OCI-LY3 (cell line): Measurements from ENCODE around the gene LMX1A.

Experiments used
- H2AFZ ChIP-seq: fragments of 200-600, 300-600 bp; shearing (Covaris generic); 2 replicates; pipeline ENCODE4 v1.6.0; 2014; ENCODE audit warnings: antibody characterized with exemption, low read depth, low read length
- H3K27ac ChIP-seq: fragments of 200-600, 300-600 bp; sonication (generic); 2 replicates; pipeline ENCODE4 v1.5.1; 2014; ENCODE audit warnings: mild to moderate bottlenecking, low read length, moderate library complexity, mixed read lengths
- H3K27me3 ChIP-seq: fragments of 200-600, 300-600 bp; sonication (generic); 2 replicates; pipeline ENCODE4 v1.6.1; 2014; ENCODE audit warnings: low read depth, low read length, mixed read lengths
- H3K36me3 ChIP-seq: fragments of 200-600, 300-600 bp; sonication (generic); replicated peaks from 2 replicates; pipeline ENCODE3; 2014; ENCODE audit warnings: low read depth, low read length, mixed read lengths
- H3K4me1 ChIP-seq: fragments of 300-600, 200-600 bp; sonication (generic); 2 replicates; pipeline ENCODE4 v1.6.1; 2014; ENCODE audit warnings: low read length, mixed read lengths
- H3K4me2 ChIP-seq: fragments of 200-600, 300-600 bp; sonication (generic); 2 replicates; pipeline ENCODE4 v1.6.1; 2014; ENCODE audit warnings: low read length, mixed read lengths
- H3K4me3 ChIP-seq: fragments of 300-600, 200-600 bp; sonication (generic); 2 replicates; pipeline ENCODE4 v1.5.1; 2014; ENCODE audit warnings: antibody characterized with exemption, mild to moderate bottlenecking, low read length, moderate library complexity
- H3K79me2 ChIP-seq: fragments of 300-600, 200-600 bp; shearing (Covaris generic); 2 replicates; pipeline ENCODE4 v1.6.1; 2014; ENCODE audit warnings: mild to moderate bottlenecking, low read length, mixed read lengths
- H3K9ac ChIP-seq: fragments of 300-600, 200-600 bp; shearing (Covaris generic); 2 replicates; pipeline ENCODE4 v1.6.0; 2014; ENCODE audit warnings: mild to moderate bottlenecking, low read length, moderate library complexity
- H3K9me3 ChIP-seq: fragments of 200-600, 300-600 bp; shearing (Covaris generic); 2 replicates; pipeline ENCODE4 v1.6.1; 2014; ENCODE audit warnings: low read length, mixed read lengths; ENCODE audit not compliant: insufficient read depth
- H4K20me1 ChIP-seq: fragments of 200-600, 300-600 bp; sonication (generic); 2 replicates; pipeline ENCODE4 v1.6.1; 2016; ENCODE audit warnings: low read length, mixed read lengths; ENCODE audit not compliant: insufficient read depth
- EZH2phosphoT487 ChIP-seq: fragments of 200-600 bp; shearing (Covaris generic); IDR thresholded peaks from 2 replicates; pipeline ENCODE4 v1.6.1; 2018; ENCODE audit warnings: antibody characterized with exemption, mixed run types, low read depth
- TF ChIP-seq, protein P1 (sequence below): fragments of 200-600, 300-600 bp; sonication (generic); IDR thresholded peaks from 2 replicates; pipeline ENCODE4 v1.5.1; 2014; ENCODE audit warnings: antibody characterized with exemption, low read length, low read depth

LMX1A gene

DNA sequence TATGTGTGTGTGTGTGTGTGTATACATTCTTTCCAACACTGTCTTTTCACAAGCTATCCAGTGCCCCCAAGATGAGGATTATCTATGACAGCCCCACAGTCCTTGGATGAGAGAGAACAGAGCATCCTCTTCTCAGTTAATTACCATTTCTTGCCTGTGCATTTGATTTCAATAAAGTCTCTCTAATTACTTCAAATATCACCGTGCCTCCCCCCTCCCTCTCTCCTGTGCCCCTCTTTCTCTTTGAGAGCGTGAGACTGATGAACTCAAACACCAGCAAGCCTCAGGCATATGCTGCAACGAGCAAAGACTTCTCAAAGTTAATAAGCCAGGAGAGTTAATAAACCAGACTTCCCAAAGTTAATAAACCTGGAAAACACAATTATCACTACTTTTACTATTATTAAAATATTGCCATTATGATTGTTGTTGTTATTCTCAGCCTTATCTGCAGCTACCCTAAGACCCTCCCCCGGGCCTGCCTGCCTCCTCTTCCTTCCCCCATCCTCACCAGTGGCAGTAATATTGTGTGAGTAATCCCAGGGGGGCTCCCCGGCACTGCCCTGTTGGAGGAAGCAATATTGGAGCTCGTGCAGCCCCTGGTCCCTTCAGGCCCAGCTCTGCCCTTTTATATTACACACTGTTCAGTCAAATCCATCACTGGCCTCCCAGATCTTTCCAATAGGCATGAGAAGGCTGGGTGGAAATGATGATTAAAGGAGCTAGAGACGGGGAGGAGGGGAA is 30.9 kb downstream of the LMX1A start:
- no peaks in the 10 kb centered on the region for H3K79me2 ChIP-seq
- H4K20me1 ChIP-seq = no peaks in the 10 kb centered on the region
- H3K9me3 ChIP-seq = no peaks in the 10 kb centered on the region
- H3K36me3 ChIP-seq = no peaks in the 10 kb centered on the region
- no peak for TF ChIP-seq EZH2phosphoT487
- TF ChIP-seq, protein P1, sequence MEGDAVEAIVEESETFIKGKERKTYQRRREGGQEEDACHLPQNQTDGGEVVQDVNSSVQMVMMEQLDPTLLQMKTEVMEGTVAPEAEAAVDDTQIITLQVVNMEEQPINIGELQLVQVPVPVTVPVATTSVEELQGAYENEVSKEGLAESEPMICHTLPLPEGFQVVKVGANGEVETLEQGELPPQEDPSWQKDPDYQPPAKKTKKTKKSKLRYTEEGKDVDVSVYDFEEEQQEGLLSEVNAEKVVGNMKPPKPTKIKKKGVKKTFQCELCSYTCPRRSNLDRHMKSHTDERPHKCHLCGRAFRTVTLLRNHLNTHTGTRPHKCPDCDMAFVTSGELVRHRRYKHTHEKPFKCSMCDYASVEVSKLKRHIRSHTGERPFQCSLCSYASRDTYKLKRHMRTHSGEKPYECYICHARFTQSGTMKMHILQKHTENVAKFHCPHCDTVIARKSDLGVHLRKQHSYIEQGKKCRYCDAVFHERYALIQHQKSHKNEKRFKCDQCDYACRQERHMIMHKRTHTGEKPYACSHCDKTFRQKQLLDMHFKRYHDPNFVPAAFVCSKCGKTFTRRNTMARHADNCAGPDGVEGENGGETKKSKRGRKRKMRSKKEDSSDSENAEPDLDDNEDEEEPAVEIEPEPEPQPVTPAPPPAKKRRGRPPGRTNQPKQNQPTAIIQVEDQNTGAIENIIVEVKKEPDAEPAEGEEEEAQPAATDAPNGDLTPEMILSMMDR = no peak
- no peak overlapping the region for H3K27ac ChIP-seq
- H3K27me3 ChIP-seq = peaks cover 36% of the 10 kb centered on the region
- H3K4me1 ChIP-seq = no peaks in the 10 kb centered on the region
- no peak overlapping the region for H3K9ac ChIP-seq
- H2AFZ ChIP-seq = no peak overlapping the region
- no peak overlapping the region for H3K4me2 ChIP-seq
- no peak overlapping the region for H3K4me3 ChIP-seq

DNA sequence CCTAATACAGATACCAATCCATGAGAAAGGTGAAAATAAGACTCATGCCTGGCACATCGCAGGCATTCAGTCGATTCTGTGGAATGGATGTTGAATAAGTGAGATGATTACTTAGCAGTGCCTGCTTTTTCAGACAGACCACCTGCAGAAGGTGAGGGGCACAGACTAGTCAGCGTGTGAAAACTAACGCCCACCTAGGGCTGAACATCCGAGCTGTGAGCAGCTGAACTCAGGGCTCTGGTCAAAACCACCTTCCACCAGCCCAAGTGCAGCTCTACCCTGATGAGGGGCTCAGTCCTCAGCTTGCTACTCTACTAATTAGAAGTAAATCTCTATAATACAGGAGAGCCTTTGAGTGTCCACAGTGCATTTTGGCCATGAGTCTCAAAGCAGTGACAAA is 32.5 kb downstream of the LMX1A start:
- H4K20me1 ChIP-seq = no peaks in the 10 kb centered on the region
- H3K27ac ChIP-seq = no peak overlapping the region
- no peaks in the 10 kb centered on the region for H3K36me3 ChIP-seq
- TF ChIP-seq, protein P1 = no peak
- no peak for TF ChIP-seq EZH2phosphoT487
- no peaks in the 10 kb centered on the region for H3K79me2 ChIP-seq
- H3K4me2 ChIP-seq = no peak overlapping the region
- no peaks in the 10 kb centered on the region for H3K4me1 ChIP-seq
- H3K9me3 ChIP-seq = no peaks in the 10 kb centered on the region
- no peak overlapping the region for H2AFZ ChIP-seq
- no peak overlapping the region for H3K4me3 ChIP-seq
- H3K9ac ChIP-seq = no peak overlapping the region
- peaks cover 46% of the 10 kb centered on the region for H3K27me3 ChIP-seq

DNA sequence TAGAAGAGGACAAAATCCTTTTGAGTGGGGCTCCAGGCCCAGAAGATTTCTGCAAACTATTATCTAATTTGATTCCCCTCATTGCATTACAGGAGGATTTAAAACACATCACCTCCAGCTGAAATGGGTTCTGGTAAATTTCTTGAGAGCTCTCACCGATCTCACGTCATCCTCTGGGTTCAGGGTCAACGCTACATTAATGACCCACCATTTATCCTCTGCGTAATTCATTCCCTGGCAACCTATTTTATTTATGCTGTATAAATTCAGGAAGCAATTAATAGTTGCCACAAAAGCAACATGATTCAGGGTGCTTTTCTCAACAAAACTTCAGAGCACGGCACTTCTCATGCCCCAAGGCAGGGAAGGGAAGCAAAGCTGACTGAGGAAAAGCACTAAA is 38.9 kb downstream of the LMX1A start:
- Histone ChIP-seq H3K79me2 (no peaks in the 10 kb centered on the region), H3K27ac (no peak overlapping the region), H3K4me1 (no peaks in the 10 kb centered on the region), H2AFZ (no peak overlapping the region), H3K4me3 (no peak overlapping the region), H3K4me2 (no peak overlapping the region), H3K36me3 (no peaks in the 10 kb centered on the region), H3K9ac (no peak overlapping the region), H3K27me3 (peaks cover 63% of the 10 kb centered on the region), H4K20me1 (no peaks in the 10 kb centered on the region), H3K9me3 (no peaks in the 10 kb centered on the region)
- TF ChIP-seq, protein P1 = no peak
- TF ChIP-seq EZH2phosphoT487 = no peak

DNA sequence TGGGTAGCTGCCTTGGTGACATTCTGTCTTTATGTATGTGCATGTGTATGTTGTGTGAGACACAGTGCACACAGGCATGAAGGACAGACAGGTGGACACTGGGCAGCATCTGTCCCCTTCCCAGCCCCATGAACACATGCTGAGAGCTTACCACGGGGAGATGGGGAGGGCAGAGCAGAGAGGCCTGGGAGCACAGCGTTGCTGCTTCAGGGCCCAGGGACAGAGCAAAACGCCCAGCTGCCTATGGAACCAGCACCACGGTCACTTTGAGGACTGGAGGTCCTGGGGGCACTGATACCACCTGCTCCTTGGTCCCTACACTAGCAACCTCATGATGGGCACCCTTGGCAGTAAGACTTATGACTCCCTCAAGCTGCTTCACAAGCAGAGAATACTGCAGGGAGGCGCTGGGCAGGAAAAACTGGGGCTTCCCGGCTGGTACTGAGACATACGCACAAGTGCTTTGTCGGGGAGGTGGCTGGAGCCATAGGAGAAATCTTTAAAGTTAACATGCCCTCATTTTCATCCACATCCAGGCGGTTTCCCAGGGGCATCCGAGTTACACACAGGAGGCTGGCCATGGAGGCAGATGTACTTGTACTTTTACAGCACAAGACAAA is 40.3 kb downstream of the LMX1A start:
- Histone ChIP-seq H3K36me3 (no peaks in the 10 kb centered on the region), H3K4me1 (no peaks in the 10 kb centered on the region), H3K4me2 (no peak overlapping the region), H3K27ac (no peak overlapping the region), H4K20me1 (no peaks in the 10 kb centered on the region), H3K27me3 (peaks cover 69% of the 10 kb centered on the region), H3K9me3 (no peaks in the 10 kb centered on the region), H2AFZ (no peak overlapping the region), H3K4me3 (no peak overlapping the region), H3K79me2 (no peaks in the 10 kb centered on the region), H3K9ac (no peak overlapping the region)
- TF ChIP-seq EZH2phosphoT487 = no peak
- TF ChIP-seq, protein P1 = no peak
